Testis (tissue), 3 donors: ENCODE results near the gene TMTC4. TPM values are rescaled to one million over a fixed set of nuclear protein-coding genes. Genes with fewer than 3 reads are reported as not detected.

Experiments used
- DNase-seq: peaks from one replicate; pipeline ENCODE4 v3.0.0-alpha.2; 2019
- H3K27ac ChIP-seq, 2 donors: fragments of 200-600 bp; sonication (generic); one replicate each; pipeline ENCODE4 v1.5.1; 2019
- H3K27me3 ChIP-seq: fragments of 200-600 bp; sonication (generic); one replicate; pipeline ENCODE4 v1.5.1; 2019
- H3K36me3 ChIP-seq: fragments of 200-600 bp; sonication (generic); one replicate; pipeline ENCODE4 v1.5.1; 2017; ENCODE audit warnings: low read depth; ENCODE audit errors: missing control alignments
- H3K4me1 ChIP-seq: fragments of 200-600 bp; sonication (generic); one replicate; pipeline ENCODE4 v1.5.1; 2019
- H3K4me3 ChIP-seq, 2 donors: fragments of 200-600 bp; sonication (generic); one replicate each; pipeline ENCODE4 v1.5.1; 2017 to 2019
- H3K9me3 ChIP-seq: fragments of 200-600 bp; sonication (generic); one replicate; pipeline ENCODE4 v1.5.1; 2017
- POLR2A ChIP-seq: fragments of 450-650 bp; IDR thresholded peaks from one replicate; pipeline ENCODE4 v1.6.1; 2017; ENCODE audit warnings: antibody characterized with exemption, mild to moderate bottlenecking, moderate library complexity
- WGBS, 2 donors: methylation state at CpG; one replicate each; pipeline ENCODE4 v1.1.5; 2018; 5-methylcytosine and 5-hydroxymethylcytosine counted together
- intact Hi-C: fragments of 100-400 bp; cut with DNase I; formaldehyde crosslinking; loops from one replicate; pipeline ENCODE4 v1.15.1; 2023; ENCODE audit warnings: low total_unique reads
- polyA plus RNA-seq: library from polyadenylated mRNA; stranded (reverse); fragments of 350-450 nt; fragmentation: Illumina TruSeq; extraction: RNeasy Lipid Tissue Mini Kit (QIAGEN cat#74804); gene quantifications from one replicate; pipeline ENCODE4 v1.2.3, GENCODE V29; 2014; ENCODE audit warnings: low read depth, low replicate concordance; ENCODE audit not compliant: insufficient read depth
- total RNA-seq, 2 donors: library from RNA; depleted of rRNA; stranded (reverse); fragments of >200 nt; gene quantifications; one replicate each; pipeline ENCODE4 v1.2.3, GENCODE V29; 2016
- TF ChIP-seq, protein P1 (sequence below), 3 experiments: fragments of 450-650 bp in 2 of 3; fragments of 200-600 bp in 1 of 3; sonication (generic) in 1 of 3; IDR thresholded peaks; one replicate each; pipeline ENCODE4 v1.5.1; 2016 to 2019; ENCODE audit warnings: antibody characterized with exemption in 3 of 3, mild to moderate bottlenecking in 2 of 3, moderate library complexity in 1 of 3

The TMTC4 gene
- total and polyA plus RNA-seq, 3 donors from 2014 or later = 27.5 to 35.1 (median 28.2) TPM

GRCh38 chr13:100604918-100605710 lies 69.5 kb downstream of the TMTC4 start:
- H3K27me3 ChIP-seq = no peaks in the 10 kb centered on the region
- no peak overlapping the region for H3K4me3 ChIP-seq
- H3K36me3 ChIP-seq = no peaks in the 10 kb centered on the region
- DNase-seq = no peak
- H3K9me3 ChIP-seq = no peaks in the 10 kb centered on the region
- no peak overlapping the region for H3K27ac ChIP-seq
- TF ChIP-seq, protein P1, sequence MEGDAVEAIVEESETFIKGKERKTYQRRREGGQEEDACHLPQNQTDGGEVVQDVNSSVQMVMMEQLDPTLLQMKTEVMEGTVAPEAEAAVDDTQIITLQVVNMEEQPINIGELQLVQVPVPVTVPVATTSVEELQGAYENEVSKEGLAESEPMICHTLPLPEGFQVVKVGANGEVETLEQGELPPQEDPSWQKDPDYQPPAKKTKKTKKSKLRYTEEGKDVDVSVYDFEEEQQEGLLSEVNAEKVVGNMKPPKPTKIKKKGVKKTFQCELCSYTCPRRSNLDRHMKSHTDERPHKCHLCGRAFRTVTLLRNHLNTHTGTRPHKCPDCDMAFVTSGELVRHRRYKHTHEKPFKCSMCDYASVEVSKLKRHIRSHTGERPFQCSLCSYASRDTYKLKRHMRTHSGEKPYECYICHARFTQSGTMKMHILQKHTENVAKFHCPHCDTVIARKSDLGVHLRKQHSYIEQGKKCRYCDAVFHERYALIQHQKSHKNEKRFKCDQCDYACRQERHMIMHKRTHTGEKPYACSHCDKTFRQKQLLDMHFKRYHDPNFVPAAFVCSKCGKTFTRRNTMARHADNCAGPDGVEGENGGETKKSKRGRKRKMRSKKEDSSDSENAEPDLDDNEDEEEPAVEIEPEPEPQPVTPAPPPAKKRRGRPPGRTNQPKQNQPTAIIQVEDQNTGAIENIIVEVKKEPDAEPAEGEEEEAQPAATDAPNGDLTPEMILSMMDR (IDR thresholded peaks at IDR 0.05) = no peak
- no peak for TF ChIP-seq POLR2A
- intact Hi-C loops = no loop called here
- peaks cover 8% of the 10 kb centered on the region for H3K4me1 ChIP-seq
- 46 to 54% methylated on average over 5 of the region's 5 CpGs for WGBS, 2 donors

- H3K4me3 ChIP-seq = no peak overlapping the region
- no peaks in the 10 kb centered on the region for H3K27me3 ChIP-seq
- TF ChIP-seq, protein P1 (IDR thresholded peaks at IDR 0.05) = no peak
- no peak for TF ChIP-seq POLR2A
- intact Hi-C loops = no loop called here
- H3K9me3 ChIP-seq = no peaks in the 10 kb centered on the region
- WGBS, 2 donors = 69 to 74% methylated on average over 8 of the region's 8 CpGs
- DNase-seq = no peak
- H3K4me1 ChIP-seq = peaks cover 8% of the 10 kb centered on the region
- H3K27ac ChIP-seq = no peak overlapping the region
- no peaks in the 10 kb centered on the region for H3K36me3 ChIP-seq
These were observed 72.0 kb downstream of the TMTC4 start for GRCh38 chr13:100602493-100603111.

GRCh38 chr13:100601716-100602115 lies 72.9 kb downstream of the TMTC4 start:
- Histone ChIP-seq H3K27ac (no peak overlapping the region), H3K4me1 (peaks cover 8% of the 10 kb centered on the region), H3K27me3 (no peaks in the 10 kb centered on the region), H3K36me3 (no peaks in the 10 kb centered on the region), H3K9me3 (no peaks in the 10 kb centered on the region), H3K4me3 (no peak overlapping the region)
- no peak for DNase-seq
- intact Hi-C loops = no loop called here
- WGBS, 2 donors = 90 to 96% methylated on average over 7 of the region's 7 CpGs
- TF ChIP-seq POLR2A = no peak
- TF ChIP-seq, protein P1 (IDR thresholded peaks at IDR 0.05) = no peak

- intact Hi-C loops = no loop called here
- TF ChIP-seq, protein P1 (IDR thresholded peaks at IDR 0.05) = no peak
- TF ChIP-seq POLR2A = no peak
These were observed 73.7 kb downstream of the TMTC4 start for GRCh38 chr13:100600915-100601314.

More at GRCh38 chr13:100600915-100601314, 73.7 kb downstream of the TMTC4 start:
- WGBS, 2 donors = 58 to 62% methylated on average over 6 of the region's 6 CpGs
- H3K27ac ChIP-seq = no peak overlapping the region
- no peaks in the 10 kb centered on the region for H3K27me3 ChIP-seq
- DNase-seq = no peak
- H3K36me3 ChIP-seq = no peaks in the 10 kb centered on the region
- H3K4me1 ChIP-seq = peaks cover 8% of the 10 kb centered on the region
- H3K4me3 ChIP-seq = no peak overlapping the region
- H3K9me3 ChIP-seq = no peaks in the 10 kb centered on the region
